Upper lobe of right lung (tissue), 1 donor: ENCODE results near the gene MR1. TPM values are rescaled to one million over a fixed set of nuclear protein-coding genes. Genes with fewer than 3 reads are reported as not detected.

Source experiments
- ATAC-seq: fragments of 200-7000 bp; cut with Tn5 transposase; one replicate; pipeline ENCODE4 v1.9.1; 2020; ENCODE audit warnings: mild to moderate bottlenecking, moderate library complexity
- DNase-seq: peaks from one replicate; pipeline ENCODE4 v3.0.0-alpha.2; 2020
- H3K27ac ChIP-seq: fragments of 200-600 bp; one replicate; pipeline ENCODE4 v1.8.0; 2022
- H3K27me3 ChIP-seq: fragments of 200-600 bp; one replicate; pipeline ENCODE4 v1.8.0; 2022; ENCODE audit warnings: mild to moderate bottlenecking
- H3K36me3 ChIP-seq: fragments of 200-600 bp; one replicate; pipeline ENCODE4 v1.8.0; 2022
- H3K4me1 ChIP-seq: fragments of 200-600 bp; one replicate; pipeline ENCODE4 v1.8.0; 2022
- H3K4me3 ChIP-seq: fragments of 200-600 bp; one replicate; pipeline ENCODE4 v1.8.0; 2022; ENCODE audit warnings: mild to moderate bottlenecking
- H3K9me3 ChIP-seq: fragments of 200-600 bp; one replicate; pipeline ENCODE4 v1.8.0; 2022
- CTCF ChIP-seq: fragments of 200-600 bp; IDR thresholded peaks from one replicate; pipeline ENCODE4 v1.8.0; 2022; ENCODE audit warnings: antibody characterized with exemption
- intact Hi-C: fragments of 100-400 bp; cut with DNase I; formaldehyde crosslinking; loops from one replicate; pipeline ENCODE4 v1.11.0; 2022
- total RNA-seq: library from RNA; stranded (reverse); fragmentation: NEBNext Ultra II Directional; extraction: Animal tissue kit (Norgen Biotek cat#: 25700); gene quantifications from one replicate; pipeline ENCODE4 v1.2.1, GENCODE V29; 2021
- donor health status: DM: no; HTN: yes; CAD: no; lungs with severe emphysema.

The MR1 gene
- total RNA-seq, 1 donor from 2014 or later: 45.0 TPM

- peaks cover 33% of the 10 kb centered on the region for H3K4me1 ChIP-seq
- no peaks in the 10 kb centered on the region for H3K9me3 ChIP-seq
- H3K27me3 ChIP-seq: no peaks in the 10 kb centered on the region
- intact Hi-C loops: loop anchor here (5.0 kb wide), 1 partner anchor 51 kb away; no protein-coding TSS in a partner anchor
- peaks cover 11% of the 10 kb centered on the region for H3K36me3 ChIP-seq
- H3K27ac ChIP-seq: peak overlapping the region; percentile 90
- ATAC-seq (no peak), DNase-seq (no peak)
- TF ChIP-seq CTCF: no peak
- H3K4me3 ChIP-seq: peak overlapping the region; percentile 88
Measured at GRCh38 chr1:181091309-181092040, 57.7 kb downstream of the MR1 start.

DNA sequence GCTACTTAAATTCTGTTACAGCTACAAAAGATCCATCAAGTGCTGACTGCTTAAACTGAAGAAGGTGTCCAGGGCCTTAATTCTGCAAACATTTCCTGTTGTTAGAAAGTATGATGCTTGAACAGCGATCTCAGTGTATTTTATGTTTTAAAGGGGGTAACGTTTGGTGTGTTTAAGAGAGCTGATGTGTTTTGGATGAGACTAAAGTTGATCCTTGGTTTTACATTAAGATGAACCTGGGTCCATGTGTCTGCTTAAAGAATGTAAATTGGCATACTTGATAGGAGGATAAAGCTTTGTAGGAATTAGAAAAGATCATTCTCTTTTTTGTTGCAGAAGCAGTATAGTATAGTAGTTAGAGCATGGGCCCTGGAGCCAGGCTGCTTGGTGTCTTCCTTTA lies 58.3 kb downstream of the MR1 start:
- ATAC-seq (no peak), DNase-seq (no peak)
- no peak for TF ChIP-seq CTCF
- intact Hi-C loops: loop anchor here (5.0 kb wide), 1 partner anchor 50 kb away; no protein-coding TSS in a partner anchor
- Histone ChIP-seq H3K27me3 (no peaks in the 10 kb centered on the region), H3K9me3 (no peaks in the 10 kb centered on the region), H3K27ac (no peak overlapping the region), H3K36me3 (peaks cover 11% of the 10 kb centered on the region), H3K4me1 (peaks cover 39% of the 10 kb centered on the region), H3K4me3 (peak overlapping the region; percentile 88)

DNA sequence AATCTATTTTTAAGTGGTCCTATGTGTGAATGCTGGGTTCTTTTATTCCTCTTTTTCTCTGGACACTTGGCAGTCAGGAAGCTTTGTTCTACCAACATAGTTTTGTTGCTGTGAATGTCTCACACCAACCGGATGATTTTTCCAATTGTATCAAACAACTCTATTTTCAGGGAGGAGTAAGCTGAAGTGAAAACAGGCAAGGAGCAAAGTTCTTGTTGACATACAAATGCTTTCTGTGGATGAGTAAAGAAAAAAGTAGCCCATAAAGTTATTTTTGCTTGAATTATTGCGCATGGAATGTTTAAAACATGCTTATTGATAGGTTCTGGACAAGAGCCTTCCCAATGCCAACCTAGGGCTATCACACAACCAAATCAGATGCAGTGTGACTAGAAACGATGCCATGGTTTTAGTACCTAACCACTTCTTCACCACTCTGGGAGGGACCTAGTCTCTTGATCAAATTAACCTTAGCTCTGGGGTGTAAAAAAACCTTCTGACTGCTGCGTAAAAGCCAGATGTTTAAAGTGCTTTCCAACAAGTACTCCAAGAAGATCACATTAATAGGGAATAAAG lies 59.2 kb downstream of the MR1 start:
- H3K36me3 ChIP-seq: peaks cover 11% of the 10 kb centered on the region
- ATAC-seq: no peak
- no peak overlapping the region for H3K4me3 ChIP-seq
- peaks cover 43% of the 10 kb centered on the region for H3K4me1 ChIP-seq
- DNase-seq: no peak
- no peak overlapping the region for H3K27ac ChIP-seq
- no peaks in the 10 kb centered on the region for H3K27me3 ChIP-seq
- H3K9me3 ChIP-seq: no peaks in the 10 kb centered on the region
- TF ChIP-seq CTCF: no peak
- intact Hi-C loops: loop anchor here (5.0 kb wide), 1 partner anchor 49 kb away; no protein-coding TSS in a partner anchor

GRCh38 chr1:181094416-181095212 lies 60.8 kb downstream of the MR1 start:
- peak; percentile 67 for ATAC-seq
- Histone ChIP-seq H3K27me3 (no peaks in the 10 kb centered on the region), H3K9me3 (no peaks in the 10 kb centered on the region), H3K4me1 (peaks cover 55% of the 10 kb centered on the region), H3K4me3 (no peak overlapping the region), H3K27ac (no peak overlapping the region), H3K36me3 (peaks cover 11% of the 10 kb centered on the region)
- DNase-seq: no peak
- TF ChIP-seq CTCF: no peak
- intact Hi-C loops: loop anchor here (5.0 kb wide), 1 partner anchor 48 kb away; no protein-coding TSS in a partner anchor

- H3K4me3 ChIP-seq: no peak overlapping the region
- intact Hi-C loops: no loop called here
- peak overlapping the region; percentile 1 for H3K27ac ChIP-seq
- ATAC-seq: no peak
- H3K9me3 ChIP-seq: no peaks in the 10 kb centered on the region
- peaks cover 11% of the 10 kb centered on the region for H3K36me3 ChIP-seq
- H3K4me1 ChIP-seq: peaks cover 61% of the 10 kb centered on the region
- no peak for TF ChIP-seq CTCF
- no peaks in the 10 kb centered on the region for H3K27me3 ChIP-seq
- DNase-seq: no peak
Measured at GRCh38 chr1:181095260-181095659, 61.5 kb downstream of the MR1 start.
